Tongue (tissue), 2 donors: ENCODE data around the gene BMPR1A. TPM values are rescaled to one million over a fixed set of nuclear protein-coding genes. Genes with fewer than 3 reads are reported as not detected.
"Not testable (repeated sequence)": the region's sequence is repeated elsewhere in the genome, so short reads cannot be mapped to it uniquely, and the experiment has no call there.

Experiments used
- DNase-seq: peaks from one replicate; pipeline ENCODE4 v3.0.0-alpha.2; 2015
- total RNA-seq: library from RNA; depleted of rRNA; stranded (reverse); fragments of >200 nt; gene quantifications from one replicate; pipeline ENCODE4 v1.2.3, GENCODE V29; 2014

BMPR1A gene
- total RNA-seq, 1 donor from 2014 or later: 102 TPM

GRCh38 chr10:86888585-86889381 is 132.4 kb downstream of the BMPR1A start:
- DNase-seq: no peak

GRCh38 chr10:86889997-86890396 is 133.6 kb downstream of the BMPR1A start:
- no peak for DNase-seq

GRCh38 chr10:86898511-86898910 is 142.1 kb downstream of the BMPR1A start:
- no peak for DNase-seq

- DNase-seq: no peak
Observed at GRCh38 chr10:86899132-86899531, 142.7 kb downstream of the BMPR1A start.

- DNase-seq: peak; percentile 90
Observed at GRCh38 chr10:86899670-86900276, 143.4 kb downstream of the BMPR1A start.

GRCh38 chr10:86900955-86901354 is 144.5 kb downstream of the BMPR1A start:
- DNase-seq: peak; percentile 87

- DNase-seq: no peak
Observed at GRCh38 chr10:86904600-86904999, 148.2 kb downstream of the BMPR1A start.

- no peak for DNase-seq
Observed at GRCh38 chr10:86905429-86905828, 149.0 kb downstream of the BMPR1A start.

GRCh38 chr10:86914734-86915133 is 158.3 kb downstream of the BMPR1A start:
- no peak for DNase-seq

GRCh38 chr10:86918022-86918471 is 161.6 kb downstream of the BMPR1A start:
- no peak for DNase-seq

GRCh38 chr10:86922553-86922961 is 166.1 kb downstream of the BMPR1A start:
- no peak for DNase-seq

- DNase-seq: no peak
Observed at GRCh38 chr10:86929468-86930380, 173.3 kb downstream of the BMPR1A start.

GRCh38 chr10:86931872-86932271 is 175.5 kb downstream of the BMPR1A start:
- DNase-seq: no peak

- DNase-seq: no peak
Observed at GRCh38 chr10:86932674-86933073, 176.3 kb downstream of the BMPR1A start.

- not testable (repeated sequence) for DNase-seq
Observed at GRCh38 chr10:86934162-86934711, 177.8 kb downstream of the BMPR1A start.

GRCh38 chr10:86936661-86937501 is 180.5 kb downstream of the BMPR1A start:
- no peak for DNase-seq

- no peak for DNase-seq
Observed at GRCh38 chr10:86937502-86938154, 181.2 kb downstream of the BMPR1A start.

- DNase-seq: no peak
Observed at GRCh38 chr10:86938260-86938659, 181.8 kb downstream of the BMPR1A start.

- not testable (repeated sequence) for DNase-seq
Observed at GRCh38 chr10:86940076-86940475, 183.7 kb downstream of the BMPR1A start.

GRCh38 chr10:86940677-86941076 is 184.3 kb downstream of the BMPR1A start:
- no peak for DNase-seq

GRCh38 chr10:86941426-86941825 is 185.0 kb downstream of the BMPR1A start:
- DNase-seq: no peak
